ENCODE measurements around the gene DISP1. TPM values are rescaled to one million over a fixed set of nuclear protein-coding genes. Genes with fewer than 3 reads are reported as not detected.
A peak's percentile ranks its signal among the peaks of the same experiment; 100 is the strongest.

DISP1 gene
- total and polyA plus RNA-seq, 2 experiments from 2014 or later: 2.6 to 3.1 TPM

GRCh38 chr1:222786121-222786520 is 28.7 kb upstream of the DISP1 start:
- Histone ChIP-seq H3K4me1 (ENCODE audit: insufficient read depth) (no peaks in the 10 kb centered on the region), H3K4me2 (ENCODE audit: unreplicated experiment) (no peak overlapping the region), H3K9ac (no peak overlapping the region), H3K79me2 (ENCODE audit: insufficient read depth) (no peaks in the 10 kb centered on the region), H3K9me2 (ENCODE audit: insufficient read depth) (no peaks in the 10 kb centered on the region), H2AFZ (no peak overlapping the region), H4K20me1 (ENCODE audit: insufficient read depth) (no peaks in the 10 kb centered on the region), H3F3A (ENCODE audit: insufficient read depth) (no peaks in the 10 kb centered on the region), H3K27ac (no peak overlapping the region), H3K27me3 (replicated peaks; ENCODE audit: insufficient read depth) (peaks cover 28% of the 10 kb centered on the region), H3K36me3 (ENCODE audit: low read depth) (no peaks in the 10 kb centered on the region), H3K9me3 (ENCODE audit: low read depth) (no peaks in the 10 kb centered on the region), H3K4me3 (no peak overlapping the region)
- DNase-seq: no peak
- in situ Hi-C loops (cut with MboI): no loop called here
- WGBS, 2 experiments (ENCODE audit: low coverage in 1 of 2, low lambda C conversion rate in 2 of 2, missing lambda C conversion rate in 2 of 2): 45 to 52% methylated on average over 1 of the region's 1 CpG
- no peak for TF ChIP-seq EZH2phosphoT487 (IDR thresholded peaks at IDR 0.05; ENCODE audit: insufficient read depth, low read depth)
- no peak for TF ChIP-seq EZH2 (IDR thresholded peaks at IDR 0.05; ENCODE audit: insufficient read depth, poor library complexity, severe bottlenecking)

GRCh38 chr1:222787729-222788128 is 27.1 kb upstream of the DISP1 start:
- Histone ChIP-seq H4K20me1 (ENCODE audit: insufficient read depth) (no peaks in the 10 kb centered on the region), H3K9me2 (ENCODE audit: insufficient read depth) (no peaks in the 10 kb centered on the region), H3K4me2 (ENCODE audit: unreplicated experiment) (no peak overlapping the region), H3K9me3 (ENCODE audit: low read depth) (no peaks in the 10 kb centered on the region), H3K4me3 (no peak overlapping the region), H3K27me3 (replicated peaks; ENCODE audit: insufficient read depth) (peaks cover 28% of the 10 kb centered on the region), H3K9ac (no peak overlapping the region), H3K36me3 (ENCODE audit: low read depth) (no peaks in the 10 kb centered on the region), H2AFZ (no peak overlapping the region), H3K79me2 (ENCODE audit: insufficient read depth) (no peaks in the 10 kb centered on the region), H3K27ac (no peak overlapping the region), H3K4me1 (ENCODE audit: insufficient read depth) (no peaks in the 10 kb centered on the region), H3F3A (ENCODE audit: insufficient read depth) (no peaks in the 10 kb centered on the region)
- WGBS, 2 experiments (ENCODE audit: low coverage in 1 of 2, low lambda C conversion rate in 2 of 2, missing lambda C conversion rate in 2 of 2): 3 to 10% methylated on average over 4 of the region's 4 CpGs
- peak; percentile 45 for DNase-seq
- TF ChIP-seq EZH2phosphoT487 (IDR thresholded peaks at IDR 0.05; ENCODE audit: insufficient read depth, low read depth) (no peak), EZH2 (IDR thresholded peaks at IDR 0.05; ENCODE audit: insufficient read depth, poor library complexity, severe bottlenecking) (no peak)
- in situ Hi-C loops (cut with MboI): no loop called here

- Histone ChIP-seq H3F3A (ENCODE audit: insufficient read depth) (no peaks in the 10 kb centered on the region), H3K9me2 (ENCODE audit: insufficient read depth) (no peaks in the 10 kb centered on the region), H3K9ac (no peak overlapping the region), H3K27ac (no peak overlapping the region), H3K9me3 (ENCODE audit: low read depth) (no peaks in the 10 kb centered on the region), H4K20me1 (ENCODE audit: insufficient read depth) (no peaks in the 10 kb centered on the region), H3K27me3 (replicated peaks; ENCODE audit: insufficient read depth) (peaks cover 27% of the 10 kb centered on the region), H3K79me2 (ENCODE audit: insufficient read depth) (no peaks in the 10 kb centered on the region), H3K4me3 (no peak overlapping the region), H3K36me3 (ENCODE audit: low read depth) (no peaks in the 10 kb centered on the region), H2AFZ (no peak overlapping the region), H3K4me2 (ENCODE audit: unreplicated experiment) (no peak overlapping the region), H3K4me1 (ENCODE audit: insufficient read depth) (no peaks in the 10 kb centered on the region)
- 62 to 67% methylated on average over 3 of the region's 3 CpGs for WGBS, 2 experiments (ENCODE audit: low coverage in 1 of 2, low lambda C conversion rate in 2 of 2, missing lambda C conversion rate in 2 of 2)
- no peak for DNase-seq
- TF ChIP-seq EZH2 (IDR thresholded peaks at IDR 0.05; ENCODE audit: insufficient read depth, poor library complexity, severe bottlenecking) (no peak), EZH2phosphoT487 (IDR thresholded peaks at IDR 0.05; ENCODE audit: insufficient read depth, low read depth) (no peak)
- in situ Hi-C loops (cut with MboI): no loop called here
These were observed 26.3 kb upstream of the DISP1 start for GRCh38 chr1:222788402-222789156.

- no peak for TF ChIP-seq EZH2phosphoT487 (IDR thresholded peaks at IDR 0.05; ENCODE audit: insufficient read depth, low read depth)
- no peak for TF ChIP-seq EZH2 (IDR thresholded peaks at IDR 0.05; ENCODE audit: insufficient read depth, poor library complexity, severe bottlenecking)
- no peaks in the 10 kb centered on the region for H3K79me2 ChIP-seq (ENCODE audit: insufficient read depth)
- no peaks in the 10 kb centered on the region for H3K9me3 ChIP-seq (ENCODE audit: low read depth)
- H4K20me1 ChIP-seq (ENCODE audit: insufficient read depth): no peaks in the 10 kb centered on the region
- H3K9me2 ChIP-seq (ENCODE audit: insufficient read depth): no peaks in the 10 kb centered on the region
- no peak overlapping the region for H2AFZ ChIP-seq
- H3F3A ChIP-seq (ENCODE audit: insufficient read depth): no peaks in the 10 kb centered on the region
- peaks cover 12% of the 10 kb centered on the region for H3K27me3 ChIP-seq (replicated peaks; ENCODE audit: insufficient read depth)
- no peak overlapping the region for H3K4me3 ChIP-seq
- no peaks in the 10 kb centered on the region for H3K36me3 ChIP-seq (ENCODE audit: low read depth)
- in situ Hi-C loops (cut with MboI): loop anchor here (5.0 kb wide), 1 partner anchor 302 kb away; no protein-coding TSS in a partner anchor
- DNase-seq: no peak
- no peak overlapping the region for H3K9ac ChIP-seq
- no peak overlapping the region for H3K4me2 ChIP-seq (ENCODE audit: unreplicated experiment)
- H3K4me1 ChIP-seq (ENCODE audit: insufficient read depth): no peaks in the 10 kb centered on the region
- WGBS, 2 experiments (ENCODE audit: low coverage in 1 of 2, low lambda C conversion rate in 2 of 2, missing lambda C conversion rate in 2 of 2): 76 to 79% methylated on average over 2 of the region's 2 CpGs
- H3K27ac ChIP-seq: no peak overlapping the region
These were observed 24.7 kb upstream of the DISP1 start for GRCh38 chr1:222790115-222790514.

All from GM23248 (cell line).